ENCODE measurements around the gene CIP2A.
A peak's percentile ranks its signal among the peaks of the same experiment; 100 is the strongest.

CIP2A gene

DNA sequence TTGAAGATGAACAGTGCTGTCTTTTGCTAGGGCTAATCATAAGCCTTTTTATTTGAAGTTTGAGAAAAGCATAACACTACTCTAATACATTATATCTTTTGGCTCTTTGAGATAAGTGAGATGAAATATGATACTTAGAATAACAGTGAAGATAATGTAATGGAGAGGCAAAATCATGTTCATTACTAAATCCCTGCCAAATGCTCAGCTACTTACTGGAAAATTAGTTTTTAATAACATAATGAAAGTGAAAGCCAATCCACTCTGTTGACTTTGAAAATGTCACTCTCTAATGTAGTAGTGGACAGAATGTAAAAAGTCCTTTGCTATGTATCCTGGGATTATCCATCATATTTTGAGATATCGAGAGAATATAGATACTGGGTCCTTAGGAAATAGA lies 43.0 kb downstream of the CIP2A start:
- peak; percentile 22; the same call in 1 of the 3 replicates for ATAC-seq
- TF ChIP-seq, protein P1, sequence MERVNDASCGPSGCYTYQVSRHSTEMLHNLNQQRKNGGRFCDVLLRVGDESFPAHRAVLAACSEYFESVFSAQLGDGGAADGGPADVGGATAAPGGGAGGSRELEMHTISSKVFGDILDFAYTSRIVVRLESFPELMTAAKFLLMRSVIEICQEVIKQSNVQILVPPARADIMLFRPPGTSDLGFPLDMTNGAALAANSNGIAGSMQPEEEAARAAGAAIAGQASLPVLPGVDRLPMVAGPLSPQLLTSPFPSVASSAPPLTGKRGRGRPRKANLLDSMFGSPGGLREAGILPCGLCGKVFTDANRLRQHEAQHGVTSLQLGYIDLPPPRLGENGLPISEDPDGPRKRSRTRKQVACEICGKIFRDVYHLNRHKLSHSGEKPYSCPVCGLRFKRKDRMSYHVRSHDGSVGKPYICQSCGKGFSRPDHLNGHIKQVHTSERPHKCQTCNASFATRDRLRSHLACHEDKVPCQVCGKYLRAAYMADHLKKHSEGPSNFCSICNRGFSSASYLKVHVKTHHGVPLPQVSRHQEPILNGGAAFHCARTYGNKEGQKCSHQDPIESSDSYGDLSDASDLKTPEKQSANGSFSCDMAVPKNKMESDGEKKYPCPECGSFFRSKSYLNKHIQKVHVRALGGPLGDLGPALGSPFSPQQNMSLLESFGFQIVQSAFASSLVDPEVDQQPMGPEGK (CRISPR knock-in tag; IDR thresholded peaks at IDR 0.05; ENCODE audit: borderline replicate concordance) = no peak
- TF ChIP-seq TOX (CRISPR knock-in tag; IDR thresholded peaks at IDR 0.05; ENCODE audit: borderline replicate concordance) (no peak), ISL1 (CRISPR knock-in tag; IDR thresholded peaks at IDR 0.05) (peak; percentile 84), SNAI2 (CRISPR knock-in tag; IDR thresholded peaks at IDR 0.05) (no peak), ARNTL (CRISPR knock-in tag; IDR thresholded peaks at IDR 0.05; ENCODE audit: borderline replicate concordance, low read depth) (no peak)
- TF ChIP-seq, protein P2, sequence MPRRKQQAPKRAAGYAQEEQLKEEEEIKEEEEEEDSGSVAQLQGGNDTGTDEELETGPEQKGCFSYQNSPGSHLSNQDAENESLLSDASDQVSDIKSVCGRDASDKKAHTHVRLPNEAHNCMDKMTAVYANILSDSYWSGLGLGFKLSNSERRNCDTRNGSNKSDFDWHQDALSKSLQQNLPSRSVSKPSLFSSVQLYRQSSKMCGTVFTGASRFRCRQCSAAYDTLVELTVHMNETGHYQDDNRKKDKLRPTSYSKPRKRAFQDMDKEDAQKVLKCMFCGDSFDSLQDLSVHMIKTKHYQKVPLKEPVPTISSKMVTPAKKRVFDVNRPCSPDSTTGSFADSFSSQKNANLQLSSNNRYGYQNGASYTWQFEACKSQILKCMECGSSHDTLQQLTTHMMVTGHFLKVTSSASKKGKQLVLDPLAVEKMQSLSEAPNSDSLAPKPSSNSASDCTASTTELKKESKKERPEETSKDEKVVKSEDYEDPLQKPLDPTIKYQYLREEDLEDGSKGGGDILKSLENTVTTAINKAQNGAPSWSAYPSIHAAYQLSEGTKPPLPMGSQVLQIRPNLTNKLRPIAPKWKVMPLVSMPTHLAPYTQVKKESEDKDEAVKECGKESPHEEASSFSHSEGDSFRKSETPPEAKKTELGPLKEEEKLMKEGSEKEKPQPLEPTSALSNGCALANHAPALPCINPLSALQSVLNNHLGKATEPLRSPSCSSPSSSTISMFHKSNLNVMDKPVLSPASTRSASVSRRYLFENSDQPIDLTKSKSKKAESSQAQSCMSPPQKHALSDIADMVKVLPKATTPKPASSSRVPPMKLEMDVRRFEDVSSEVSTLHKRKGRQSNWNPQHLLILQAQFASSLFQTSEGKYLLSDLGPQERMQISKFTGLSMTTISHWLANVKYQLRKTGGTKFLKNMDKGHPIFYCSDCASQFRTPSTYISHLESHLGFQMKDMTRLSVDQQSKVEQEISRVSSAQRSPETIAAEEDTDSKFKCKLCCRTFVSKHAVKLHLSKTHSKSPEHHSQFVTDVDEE (CRISPR knock-in tag; IDR thresholded peaks at IDR 0.05) = no peak

DNA sequence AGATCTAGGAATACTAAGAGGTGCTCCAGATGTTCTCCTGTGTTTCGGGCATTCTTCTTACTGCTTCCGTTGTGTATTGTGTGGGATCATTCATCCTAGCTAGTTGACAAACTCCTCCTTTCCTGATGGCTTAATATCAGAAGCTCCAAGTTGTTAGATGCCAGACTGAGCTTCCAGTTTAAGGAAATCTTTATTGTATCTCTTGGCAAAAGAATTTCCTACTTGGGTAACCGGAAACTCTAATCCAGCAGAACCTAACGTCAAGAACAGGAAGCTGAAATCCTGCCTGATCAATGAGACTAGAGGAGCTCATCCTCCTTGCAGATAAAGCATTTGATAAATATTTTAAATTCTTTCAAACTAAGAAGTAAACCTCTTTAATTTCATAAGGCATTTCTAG lies 51.2 kb downstream of the CIP2A start:
- TF ChIP-seq SNAI2 (CRISPR knock-in tag; IDR thresholded peaks at IDR 0.05) (no peak), PPARA (CRISPR knock-in tag; IDR thresholded peaks at IDR 0.05; ENCODE audit: borderline replicate concordance) (no peak)
- no peak for ATAC-seq

DNA sequence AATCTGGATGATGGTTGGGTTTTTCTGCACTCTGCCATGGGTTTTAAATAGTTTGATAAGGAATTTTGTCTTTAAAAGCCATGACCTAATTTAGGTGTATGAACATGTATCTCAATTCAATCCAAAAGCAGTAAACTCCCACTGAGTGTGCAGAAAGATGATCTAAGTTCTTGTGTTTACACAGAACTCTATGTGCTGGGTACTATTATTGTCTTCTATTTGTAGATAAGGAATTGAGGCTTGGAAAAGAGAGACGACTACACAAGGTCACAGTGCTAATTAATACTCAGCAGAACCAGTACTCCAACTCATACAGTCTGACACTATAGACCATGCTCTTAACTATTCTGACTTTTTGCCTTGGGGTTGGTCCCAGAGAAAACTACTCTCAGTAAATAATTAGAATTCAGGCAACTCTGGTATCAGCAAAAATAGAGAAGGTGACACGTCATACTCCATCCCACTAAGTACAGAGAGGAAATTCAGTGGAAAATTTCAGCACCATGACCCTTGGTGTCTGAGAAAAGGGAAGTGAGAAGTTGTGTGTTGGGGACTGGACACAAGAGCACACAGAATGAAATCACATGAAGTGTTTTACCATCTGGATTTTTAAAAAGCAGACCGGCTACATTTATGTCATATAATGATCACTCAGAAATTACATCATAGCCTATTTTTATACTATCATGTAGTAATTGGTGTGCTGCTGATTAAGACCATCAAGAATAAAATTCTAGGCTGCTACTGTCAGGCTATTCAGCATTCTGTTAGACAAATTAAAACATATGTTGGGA lies 60.6 kb downstream of the CIP2A start:
- no peak for ATAC-seq
- TF ChIP-seq OSR1 (CRISPR knock-in tag; IDR thresholded peaks at IDR 0.05) = no peak
- TF ChIP-seq, protein P3, sequence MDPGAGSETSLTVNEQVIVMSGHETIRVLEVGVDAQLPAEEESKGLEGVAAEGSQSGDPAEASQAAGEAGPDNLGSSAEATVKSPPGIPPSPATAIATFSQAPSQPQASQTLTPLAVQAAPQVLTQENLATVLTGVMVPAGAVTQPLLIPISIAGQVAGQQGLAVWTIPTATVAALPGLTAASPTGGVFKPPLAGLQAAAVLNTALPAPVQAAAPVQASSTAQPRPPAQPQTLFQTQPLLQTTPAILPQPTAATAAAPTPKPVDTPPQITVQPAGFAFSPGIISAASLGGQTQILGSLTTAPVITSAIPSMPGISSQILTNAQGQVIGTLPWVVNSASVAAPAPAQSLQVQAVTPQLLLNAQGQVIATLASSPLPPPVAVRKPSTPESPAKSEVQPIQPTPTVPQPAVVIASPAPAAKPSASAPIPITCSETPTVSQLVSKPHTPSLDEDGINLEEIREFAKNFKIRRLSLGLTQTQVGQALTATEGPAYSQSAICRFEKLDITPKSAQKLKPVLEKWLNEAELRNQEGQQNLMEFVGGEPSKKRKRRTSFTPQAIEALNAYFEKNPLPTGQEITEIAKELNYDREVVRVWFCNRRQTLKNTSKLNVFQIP (CRISPR knock-in tag; IDR thresholded peaks at IDR 0.05; ENCODE audit: borderline replicate concordance, low read depth) = no peak
- TF ChIP-seq CSDC2 (CRISPR knock-in tag; IDR thresholded peaks at IDR 0.05) = no peak
- TF ChIP-seq PPARA (CRISPR knock-in tag; IDR thresholded peaks at IDR 0.05; ENCODE audit: borderline replicate concordance) = no peak
- TF ChIP-seq ZFP30 (CRISPR knock-in tag; IDR thresholded peaks at IDR 0.05) = no peak
- TF ChIP-seq, protein P1 (CRISPR knock-in tag; IDR thresholded peaks at IDR 0.05; ENCODE audit: borderline replicate concordance) = no peak
- TF ChIP-seq ZC3H10 (CRISPR knock-in tag; IDR thresholded peaks at IDR 0.05) = no peak
- TF ChIP-seq ISL1 (CRISPR knock-in tag; IDR thresholded peaks at IDR 0.05) = no peak
- TF ChIP-seq TCF4 (CRISPR knock-in tag; IDR thresholded peaks at IDR 0.05; ENCODE audit: borderline replicate concordance) = no peak
- no peak for TF ChIP-seq ARNTL (CRISPR knock-in tag; IDR thresholded peaks at IDR 0.05; ENCODE audit: borderline replicate concordance, low read depth)
- no peak for TF ChIP-seq ZFP3 (CRISPR knock-in tag; IDR thresholded peaks at IDR 0.05)

DNA sequence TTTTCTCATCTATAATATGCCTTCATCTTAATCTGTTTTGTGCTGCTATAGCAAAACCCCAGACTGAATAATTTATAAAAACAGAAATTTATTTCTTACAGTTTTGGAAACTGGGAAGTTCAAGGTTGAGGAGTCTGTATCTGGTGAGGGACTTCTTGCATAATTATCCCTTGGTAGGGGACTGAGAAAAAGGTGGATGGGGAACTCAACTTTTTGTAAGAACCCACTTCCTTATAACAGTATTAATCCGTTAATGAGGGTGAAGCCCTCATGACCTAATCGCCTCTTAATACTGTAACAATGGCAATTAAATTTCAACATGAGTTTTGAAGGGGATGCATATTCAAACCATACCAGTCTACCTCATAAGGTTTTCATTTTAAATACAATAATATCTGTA lies 61.4 kb downstream of the CIP2A start:
- no peak for ATAC-seq
- TF ChIP-seq ZFP30 (CRISPR knock-in tag; IDR thresholded peaks at IDR 0.05) (no peak), TOX (CRISPR knock-in tag; IDR thresholded peaks at IDR 0.05; ENCODE audit: borderline replicate concordance) (no peak), BACH2 (CRISPR knock-in tag; IDR thresholded peaks at IDR 0.05; ENCODE audit: borderline replicate concordance) (no peak), ESRRG (CRISPR knock-in tag; IDR thresholded peaks at IDR 0.05) (no peak), ZFP3 (CRISPR knock-in tag; IDR thresholded peaks at IDR 0.05) (no peak), ZNF565 (CRISPR knock-in tag; conservative IDR thresholded peaks at IDR 0.05; ENCODE audit: low read depth) (no peak), CSDC2 (CRISPR knock-in tag; IDR thresholded peaks at IDR 0.05) (no peak), ARNTL (CRISPR knock-in tag; IDR thresholded peaks at IDR 0.05; ENCODE audit: borderline replicate concordance, low read depth) (no peak), ZC3H10 (CRISPR knock-in tag; IDR thresholded peaks at IDR 0.05) (no peak)
- TF ChIP-seq, protein P4, sequence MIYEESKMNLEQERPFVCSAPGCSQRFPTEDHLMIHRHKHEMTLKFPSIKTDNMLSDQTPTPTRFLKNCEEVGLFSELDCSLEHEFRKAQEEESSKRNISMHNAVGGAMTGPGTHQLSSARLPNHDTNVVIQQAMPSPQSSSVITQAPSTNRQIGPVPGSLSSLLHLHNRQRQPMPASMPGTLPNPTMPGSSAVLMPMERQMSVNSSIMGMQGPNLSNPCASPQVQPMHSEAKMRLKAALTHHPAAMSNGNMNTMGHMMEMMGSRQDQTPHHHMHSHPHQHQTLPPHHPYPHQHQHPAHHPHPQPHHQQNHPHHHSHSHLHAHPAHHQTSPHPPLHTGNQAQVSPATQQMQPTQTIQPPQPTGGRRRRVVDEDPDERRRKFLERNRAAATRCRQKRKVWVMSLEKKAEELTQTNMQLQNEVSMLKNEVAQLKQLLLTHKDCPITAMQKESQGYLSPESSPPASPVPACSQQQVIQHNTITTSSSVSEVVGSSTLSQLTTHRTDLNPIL (CRISPR knock-in tag; IDR thresholded peaks at IDR 0.05; ENCODE audit: low read depth) = no peak
- TF ChIP-seq, protein P5, sequence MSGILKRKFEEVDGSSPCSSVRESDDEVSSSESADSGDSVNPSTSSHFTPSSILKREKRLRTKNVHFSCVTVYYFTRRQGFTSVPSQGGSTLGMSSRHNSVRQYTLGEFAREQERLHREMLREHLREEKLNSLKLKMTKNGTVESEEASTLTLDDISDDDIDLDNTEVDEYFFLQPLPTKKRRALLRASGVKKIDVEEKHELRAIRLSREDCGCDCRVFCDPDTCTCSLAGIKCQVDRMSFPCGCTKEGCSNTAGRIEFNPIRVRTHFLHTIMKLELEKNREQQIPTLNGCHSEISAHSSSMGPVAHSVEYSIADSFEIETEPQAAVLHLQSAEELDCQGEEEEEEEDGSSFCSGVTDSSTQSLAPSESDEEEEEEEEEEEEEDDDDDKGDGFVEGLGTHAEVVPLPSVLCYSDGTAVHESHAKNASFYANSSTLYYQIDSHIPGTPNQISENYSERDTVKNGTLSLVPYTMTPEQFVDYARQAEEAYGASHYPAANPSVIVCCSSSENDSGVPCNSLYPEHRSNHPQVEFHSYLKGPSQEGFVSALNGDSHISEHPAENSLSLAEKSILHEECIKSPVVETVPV (CRISPR knock-in tag; IDR thresholded peaks at IDR 0.05) = no peak
